Measurements from ENCODE around the gene UBASH3A.

DNA sequence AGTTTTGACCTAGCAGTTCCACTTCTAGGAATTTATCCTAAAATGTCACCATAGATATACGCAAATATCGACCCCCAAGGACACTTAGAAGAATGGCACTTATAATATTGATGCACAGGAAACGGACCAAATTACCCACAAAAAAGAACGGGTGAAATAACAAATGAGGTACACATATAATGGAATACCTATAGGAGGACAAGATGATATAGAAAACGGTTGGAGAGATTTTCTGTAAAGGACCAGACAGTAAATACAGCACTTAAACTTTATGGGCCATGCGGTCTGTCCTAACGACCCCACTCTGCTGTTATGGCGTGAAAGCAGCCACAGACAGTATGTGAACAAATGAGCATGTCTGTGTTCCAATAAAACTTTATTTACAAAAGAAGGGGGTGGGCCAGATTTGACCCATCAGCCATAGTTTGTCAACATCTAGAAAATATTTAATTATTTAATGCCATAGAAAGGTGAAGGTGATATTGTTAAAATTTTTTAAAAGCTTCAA lies 10.2 kb upstream of the UBASH3A start:
- TF ChIP-seq POLR2A (IDR thresholded peaks at IDR 0.05; ENCODE audit: borderline replicate concordance, extremely low read depth, insufficient read depth, insufficient read length) = no peak
- TF ChIP-seq, protein P1, sequence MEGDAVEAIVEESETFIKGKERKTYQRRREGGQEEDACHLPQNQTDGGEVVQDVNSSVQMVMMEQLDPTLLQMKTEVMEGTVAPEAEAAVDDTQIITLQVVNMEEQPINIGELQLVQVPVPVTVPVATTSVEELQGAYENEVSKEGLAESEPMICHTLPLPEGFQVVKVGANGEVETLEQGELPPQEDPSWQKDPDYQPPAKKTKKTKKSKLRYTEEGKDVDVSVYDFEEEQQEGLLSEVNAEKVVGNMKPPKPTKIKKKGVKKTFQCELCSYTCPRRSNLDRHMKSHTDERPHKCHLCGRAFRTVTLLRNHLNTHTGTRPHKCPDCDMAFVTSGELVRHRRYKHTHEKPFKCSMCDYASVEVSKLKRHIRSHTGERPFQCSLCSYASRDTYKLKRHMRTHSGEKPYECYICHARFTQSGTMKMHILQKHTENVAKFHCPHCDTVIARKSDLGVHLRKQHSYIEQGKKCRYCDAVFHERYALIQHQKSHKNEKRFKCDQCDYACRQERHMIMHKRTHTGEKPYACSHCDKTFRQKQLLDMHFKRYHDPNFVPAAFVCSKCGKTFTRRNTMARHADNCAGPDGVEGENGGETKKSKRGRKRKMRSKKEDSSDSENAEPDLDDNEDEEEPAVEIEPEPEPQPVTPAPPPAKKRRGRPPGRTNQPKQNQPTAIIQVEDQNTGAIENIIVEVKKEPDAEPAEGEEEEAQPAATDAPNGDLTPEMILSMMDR (IDR thresholded peaks at IDR 0.05 in 2 of 3, conservative IDR thresholded peaks at IDR 0.05 in 1 of 3; ENCODE audit: borderline replicate concordance in 1 of 3, insufficient read depth in 1 of 3, low read depth in 2 of 3, low read length in 2 of 3) = no peak
- no peak for TF ChIP-seq POLR2AphosphoS5 (IDR thresholded peaks at IDR 0.05; ENCODE audit: low read depth, low read length)
- TF ChIP-seq, protein P2, sequence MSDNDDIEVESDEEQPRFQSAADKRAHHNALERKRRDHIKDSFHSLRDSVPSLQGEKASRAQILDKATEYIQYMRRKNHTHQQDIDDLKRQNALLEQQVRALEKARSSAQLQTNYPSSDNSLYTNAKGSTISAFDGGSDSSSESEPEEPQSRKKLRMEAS (IDR thresholded peaks at IDR 0.05) = no peak
- TF ChIP-seq EZH2phosphoT487 (IDR thresholded peaks at IDR 0.05; ENCODE audit: borderline replicate concordance) = no peak
- no peak for TF ChIP-seq RAD21 (IDR thresholded peaks at IDR 0.05; ENCODE audit: low read depth)
- no peak for TF ChIP-seq SIN3A (IDR thresholded peaks at IDR 0.05; ENCODE audit: low read depth)
- no peak for TF ChIP-seq TCF7L2 (IDR thresholded peaks at IDR 0.05; ENCODE audit: borderline replicate concordance, extremely low read depth, insufficient read depth, insufficient read length)

Measured in HCT116 (cell line).